CD4-positive, alpha-beta T cell (primary cell): ENCODE data around the gene GTSE1. TPM values are rescaled to one million over a fixed set of nuclear protein-coding genes. Genes with fewer than 3 reads are reported as not detected.

Experiments
- ATAC-seq: fragments of 200-7000 bp; cut with Tn5 transposase; one replicate; pipeline ENCODE4 v1.10.0; 2022; ENCODE audit warnings: mild to moderate bottlenecking; ENCODE audit not compliant: poor library complexity
- CTCF ChIA-PET: fragments of 350-600 bp; sonication (Branson Sonifier 250); formaldehyde crosslinking; loops from one replicate; lab custom pipeline; 2021; ENCODE audit warnings: antibody characterized with exemption, inconsistent platforms; lab: Charles Lee
- POLR2A ChIA-PET: fragments of 350-600 bp; sonication (Branson Sonifier 250); formaldehyde crosslinking; loops from one replicate; lab custom pipeline; 2021; ENCODE audit warnings: antibody characterized with exemption, inconsistent platforms; lab: Charles Lee
- DNase-seq, 14 experiments: peaks; one replicate each; pipeline ENCODE4 v3.0.0-alpha.2; 2013 to 2020; ENCODE audit warnings: mixed read lengths in 2 of 14
- H3K27ac ChIP-seq, 2 donors: one replicate each; pipeline versions ENCODE4 v1.5.1 to v1.7.0; 2013; ENCODE audit warnings: low read length in 2 of 2, low read depth in 1 of 2, mild to moderate bottlenecking in 1 of 2
- H3K27me3 ChIP-seq, 2 experiments: 1 replicate in 1 of 2; 2 replicates in 1 of 2; pipeline versions ENCODE4 v1.6.1 to v1.7.0; 2013; ENCODE audit warnings: low read length in 2 of 2, control low read depth in 1 of 2, mild to moderate bottlenecking in 1 of 2, moderate library complexity in 1 of 2; ENCODE audit not compliant: insufficient read depth in 2 of 2, control insufficient read depth in 1 of 2
- H3K36me3 ChIP-seq: one replicate; pipeline ENCODE4 v1.6.1; 2013; ENCODE audit warnings: low read length, control low read depth; ENCODE audit not compliant: insufficient read depth
- H3K4me1 ChIP-seq: one replicate; pipeline ENCODE4 v1.6.1; 2013; ENCODE audit warnings: low read length, control low read depth; ENCODE audit not compliant: insufficient read depth
- H3K4me3 ChIP-seq: one replicate; pipeline ENCODE4 v1.5.1; 2013; ENCODE audit warnings: mild to moderate bottlenecking, low read length, moderate library complexity
- H3K9me3 ChIP-seq, 2 experiments: 1 replicate in 1 of 2; 2 replicates in 1 of 2; pipeline versions ENCODE4 v1.6.1 to v1.7.0; 2013; ENCODE audit warnings: low read length in 2 of 2, mild to moderate bottlenecking in 2 of 2, control low read depth in 1 of 2, moderate library complexity in 1 of 2; ENCODE audit not compliant: control insufficient read depth in 1 of 2, insufficient read depth in 1 of 2
- H3K27ac Mint-ChIP-seq: one replicate; pipeline ENCODE4 v1.8.0; 2020; ENCODE audit warnings: mixed read lengths
- H3K27me3 Mint-ChIP-seq: one replicate; pipeline ENCODE4 v1.8.0; 2021; ENCODE audit warnings: mixed read lengths
- H3K36me3 Mint-ChIP-seq: one replicate; pipeline ENCODE4 v1.8.0; 2021; ENCODE audit warnings: low read depth, mixed read lengths
- H3K4me1 Mint-ChIP-seq: one replicate; pipeline ENCODE4 v1.8.0; 2021; ENCODE audit warnings: low read depth, mixed read lengths
- H3K4me3 Mint-ChIP-seq: one replicate; pipeline ENCODE4 v1.8.0; 2020; ENCODE audit warnings: mild to moderate bottlenecking, mixed read lengths
- H3K9me3 Mint-ChIP-seq: one replicate; pipeline ENCODE4 v1.8.0; 2020; ENCODE audit warnings: mixed read lengths
- CTCF ChIP-seq: fragments of 200-600 bp; IDR thresholded peaks from one replicate; pipeline ENCODE4 v1.8.0; 2022; ENCODE audit warnings: antibody characterized with exemption, mild to moderate bottlenecking
- intact Hi-C, 2 experiments: fragments of 100-400 bp; cut with DNase I in 1 of 2; cut with micrococcal nuclease in 1 of 2; formaldehyde crosslinking; loops; one replicate each; pipeline versions ENCODE4 v1.15.1 to v1.9.0; 2023 to 2025; cut with DNase I, micrococcal nuclease
- total RNA-seq, 174 experiments: library from RNA in 2 of 174; stranded (reverse) in 2 of 174; gene quantifications; one replicate each; pipeline ENCODE4 v1.2.3 and lab custom pipeline; 2021 to 2026

The GTSE1 gene
- total RNA-seq, 2 experiments from 2014 or later: 0.14 to 0.89 TPM

- H3K36me3 Mint-ChIP-seq: no peaks in the 10 kb centered on the region
- CTCF ChIA-PET: no interaction called here
- no peak for TF ChIP-seq CTCF
These were observed 31.2 kb downstream of the GTSE1 start for GRCh38 chr22:46327691-46328465.

GRCh38 chr22:46328797-46329196, 32.1 kb downstream of the GTSE1 start:
- Histone ChIP-seq H3K4me3 (no peak overlapping the region), H3K27ac (no peak overlapping the region), H3K36me3 (no peaks in the 10 kb centered on the region), H3K9me3 (no peaks in the 10 kb centered on the region), H3K4me1 (no peaks in the 10 kb centered on the region), H3K27me3 (no peaks in the 10 kb centered on the region)
- DNase-seq (no peak), ATAC-seq (no peak)
- CTCF ChIA-PET: no interaction called here
- TF ChIP-seq CTCF: no peak
- Mint-ChIP-seq H3K27ac (no peak overlapping the region), H3K4me3 (no peak overlapping the region), H3K27me3 (no peaks in the 10 kb centered on the region), H3K9me3 (no peaks in the 10 kb centered on the region), H3K36me3 (no peaks in the 10 kb centered on the region), H3K4me1 (no peaks in the 10 kb centered on the region)
- intact Hi-C loops: no loop called here
- POLR2A ChIA-PET: no interaction called here

More at GRCh38 chr22:46327691-46328465, 31.2 kb downstream of the GTSE1 start:
- Histone ChIP-seq H3K4me1 (no peaks in the 10 kb centered on the region), H3K27ac (no peak overlapping the region), H3K4me3 (no peak overlapping the region), H3K27me3 (no peaks in the 10 kb centered on the region), H3K36me3 (no peaks in the 10 kb centered on the region), H3K9me3 (no peaks in the 10 kb centered on the region)
- H3K4me3 Mint-ChIP-seq: no peak overlapping the region
- intact Hi-C loops: no loop called here
- no peaks in the 10 kb centered on the region for H3K4me1 Mint-ChIP-seq
- POLR2A ChIA-PET: no interaction called here
- no peak for ATAC-seq
- no peak overlapping the region for H3K27ac Mint-ChIP-seq
- no peaks in the 10 kb centered on the region for H3K9me3 Mint-ChIP-seq
- no peak for DNase-seq
- no peaks in the 10 kb centered on the region for H3K27me3 Mint-ChIP-seq

GRCh38 chr22:46329616-46330015, 32.9 kb downstream of the GTSE1 start:
- DNase-seq (no peak), ATAC-seq (no peak)
- Mint-ChIP-seq H3K27ac (no peak overlapping the region), H3K36me3 (no peaks in the 10 kb centered on the region), H3K27me3 (no peaks in the 10 kb centered on the region), H3K9me3 (no peaks in the 10 kb centered on the region), H3K4me1 (no peaks in the 10 kb centered on the region), H3K4me3 (no peak overlapping the region)
- H3K9me3 ChIP-seq: no peaks in the 10 kb centered on the region
- H3K4me3 ChIP-seq: no peak overlapping the region
- H3K27me3 ChIP-seq: no peaks in the 10 kb centered on the region
- POLR2A ChIA-PET: interaction anchor here (1.2 kb wide), 1 partner anchor 316 kb away, joined by 3 read pairs; no protein-coding TSS in a partner anchor
- no peak overlapping the region for H3K27ac ChIP-seq
- intact Hi-C loops: no loop called here
- CTCF ChIA-PET: interaction anchor here (0.8 kb wide), 1 partner anchor 323 kb away, joined by 3 read pairs; no protein-coding TSS in a partner anchor
- peaks cover 4% of the 10 kb centered on the region for H3K4me1 ChIP-seq
- no peak for TF ChIP-seq CTCF
- H3K36me3 ChIP-seq: no peaks in the 10 kb centered on the region
